T follicular helper cell (primary cell): ENCODE data around the gene NKAPD1.
A peak's percentile ranks its signal among the peaks of the same experiment; 100 is the strongest.
"Not testable (repeated sequence)": the region's sequence is repeated elsewhere in the genome, so short reads cannot be mapped to it uniquely, and the experiment has no call there.

ENCODE experiments used
- DNase-seq: peaks from one replicate; pipeline ENCODE4 v3.0.0-alpha.2; 2020; ENCODE audit warnings: low read depth

The NKAPD1 gene

GRCh38 chr11:112086422-112087191, 12.5 kb downstream of the NKAPD1 start, which contains the start of the genes SDHD and TIMM8B:
Gene SDHD (plus strand): TSS chr11:112086873. CDS start chr11:112086908, 35 bp downstream.
Gene TIMM8B (minus strand): TSS chr11:112086756. CDS start chr11:112086723, 33 bp downstream.
- DNase-seq: peak; percentile 96

GRCh38 chr11:112087212-112087611, 13.1 kb downstream of the NKAPD1 start:
- no peak for DNase-seq

- not testable (repeated sequence) for DNase-seq
Measured at GRCh38 chr11:112095302-112095701, 21.2 kb downstream of the NKAPD1 start.

GRCh38 chr11:112096194-112096593, 22.1 kb downstream of the NKAPD1 start:
- DNase-seq: no peak

GRCh38 chr11:112097734-112098528, 23.8 kb downstream of the NKAPD1 start:
- no peak for DNase-seq

GRCh38 chr11:112100462-112100861, 26.4 kb downstream of the NKAPD1 start:
- DNase-seq: no peak

- no peak for DNase-seq
Measured at GRCh38 chr11:112103446-112103845, 29.3 kb downstream of the NKAPD1 start.

- no peak for DNase-seq
Measured at GRCh38 chr11:112106070-112106469, 32.0 kb downstream of the NKAPD1 start.

GRCh38 chr11:112113539-112114457, 39.7 kb downstream of the NKAPD1 start:
- DNase-seq: no peak

GRCh38 chr11:112114460-112114859, 40.4 kb downstream of the NKAPD1 start:
- DNase-seq: no peak

GRCh38 chr11:112115386-112115785, 41.3 kb downstream of the NKAPD1 start:
- DNase-seq: no peak

- no peak for DNase-seq
Measured at GRCh38 chr11:112118176-112118575, 44.1 kb downstream of the NKAPD1 start.

- no peak for DNase-seq
Measured at GRCh38 chr11:112121981-112122615, 48.0 kb downstream of the NKAPD1 start.

GRCh38 chr11:112123129-112123528, 49.0 kb downstream of the NKAPD1 start:
- no peak for DNase-seq

GRCh38 chr11:112127056-112127455, 53.0 kb downstream of the NKAPD1 start:
- no peak for DNase-seq

- no peak for DNase-seq
Measured at GRCh38 chr11:112128483-112129121, 54.5 kb downstream of the NKAPD1 start.

- no peak for DNase-seq
Measured at GRCh38 chr11:112129656-112130055, 55.6 kb downstream of the NKAPD1 start.

GRCh38 chr11:112132737-112133136, 58.6 kb downstream of the NKAPD1 start:
- no peak for DNase-seq

GRCh38 chr11:112134473-112134872, 60.4 kb downstream of the NKAPD1 start:
- DNase-seq: no peak
